ENCODE measurements around the gene ADNP.

ADNP gene

DNA sequence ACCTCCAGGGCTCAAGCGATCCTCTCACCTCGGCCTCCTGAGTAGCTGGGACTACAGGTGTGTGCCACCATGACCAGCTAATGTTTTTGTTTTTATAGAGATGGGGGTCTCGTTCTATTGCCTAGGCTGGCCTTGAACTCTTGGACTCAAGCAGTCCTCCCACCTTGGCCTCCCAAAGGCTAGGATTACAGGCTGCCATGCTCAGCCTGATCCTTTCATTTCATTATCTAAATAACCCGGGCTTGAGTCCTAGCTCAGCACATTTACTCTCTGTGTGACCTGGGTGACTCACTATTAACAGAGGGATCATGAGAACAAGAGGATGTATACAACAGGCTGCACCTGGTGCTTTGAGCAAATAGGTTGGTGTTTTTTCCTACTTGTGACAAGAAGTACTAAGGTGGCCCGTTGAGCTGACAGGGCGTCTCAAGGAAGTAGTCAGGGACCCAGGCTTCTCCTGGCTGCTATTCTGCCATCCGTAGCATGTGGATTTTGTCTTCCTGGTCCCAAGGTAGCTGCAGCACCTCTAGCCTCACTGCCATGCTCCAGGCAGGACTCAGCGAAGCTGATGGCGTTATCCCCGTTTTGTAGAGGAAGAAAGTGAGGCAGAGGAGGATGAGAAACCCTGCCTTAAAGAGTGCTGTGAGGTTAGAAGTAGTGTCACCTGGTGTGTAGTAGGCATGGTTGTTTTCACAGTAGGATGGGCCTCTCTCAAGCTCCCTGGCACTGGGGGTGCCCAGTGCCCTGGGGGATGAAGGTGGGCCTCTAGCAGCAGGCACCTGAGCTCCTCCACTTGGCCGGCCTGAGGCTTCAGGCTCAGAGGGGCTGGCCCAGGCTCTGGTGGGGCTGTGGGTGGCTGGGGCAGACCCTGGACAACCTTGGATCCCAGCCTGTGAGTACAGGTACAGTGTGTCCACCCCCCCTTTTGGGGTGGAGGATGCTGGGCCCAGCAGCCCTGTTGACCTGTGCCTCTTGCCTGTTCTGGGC, 62.4 kb downstream of the ADNP start:
- Histone ChIP-seq H3K4me3 (ENCODE audit: low read depth, low read length) (no peak overlapping the region), H3K27me3 (ENCODE audit: control insufficient read depth, insufficient read depth, low read length) (no peaks in the 10 kb centered on the region), H3K4me1 (ENCODE audit: control insufficient read depth, insufficient read depth, low read length) (peaks cover 35% of the 10 kb centered on the region), H3K9ac (ENCODE audit: low read length) (no peak overlapping the region), H3K36me3 (ENCODE audit: control insufficient read depth, insufficient read depth, low read length) (no peaks in the 10 kb centered on the region), H3K27ac (ENCODE audit: low read depth, low read length) (no peak overlapping the region), H3K9me3 (ENCODE audit: control insufficient read depth, insufficient read depth, low read depth, low read length) (no peaks in the 10 kb centered on the region)

DNA sequence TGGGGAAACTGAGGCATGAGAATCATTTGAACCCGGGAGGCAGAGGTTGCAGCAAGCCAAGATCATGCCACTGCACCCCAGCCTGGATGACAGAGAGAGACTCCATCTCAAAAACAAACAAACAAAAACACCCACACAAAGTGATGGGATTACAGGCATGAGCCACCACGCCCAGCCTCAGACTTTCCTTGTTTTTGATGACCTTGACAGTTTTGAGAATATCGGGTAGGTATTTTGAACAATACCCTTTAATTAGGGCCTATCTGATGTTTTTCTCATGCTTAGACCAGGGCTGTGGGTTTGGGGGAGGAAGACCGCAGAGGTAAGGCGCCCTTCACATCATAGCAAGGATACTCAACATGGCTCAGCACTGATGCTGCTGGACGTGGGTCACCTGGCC, 63.4 kb downstream of the ADNP start:
- Histone ChIP-seq H3K4me1 (ENCODE audit: control insufficient read depth, insufficient read depth, low read length) (peaks cover 40% of the 10 kb centered on the region), H3K9ac (ENCODE audit: low read length) (no peak overlapping the region), H3K27ac (ENCODE audit: low read depth, low read length) (no peak overlapping the region), H3K36me3 (ENCODE audit: control insufficient read depth, insufficient read depth, low read length) (no peaks in the 10 kb centered on the region), H3K9me3 (ENCODE audit: control insufficient read depth, insufficient read depth, low read depth, low read length) (no peaks in the 10 kb centered on the region), H3K4me3 (ENCODE audit: low read depth, low read length) (no peak overlapping the region), H3K27me3 (ENCODE audit: control insufficient read depth, insufficient read depth, low read length) (no peaks in the 10 kb centered on the region)

DNA sequence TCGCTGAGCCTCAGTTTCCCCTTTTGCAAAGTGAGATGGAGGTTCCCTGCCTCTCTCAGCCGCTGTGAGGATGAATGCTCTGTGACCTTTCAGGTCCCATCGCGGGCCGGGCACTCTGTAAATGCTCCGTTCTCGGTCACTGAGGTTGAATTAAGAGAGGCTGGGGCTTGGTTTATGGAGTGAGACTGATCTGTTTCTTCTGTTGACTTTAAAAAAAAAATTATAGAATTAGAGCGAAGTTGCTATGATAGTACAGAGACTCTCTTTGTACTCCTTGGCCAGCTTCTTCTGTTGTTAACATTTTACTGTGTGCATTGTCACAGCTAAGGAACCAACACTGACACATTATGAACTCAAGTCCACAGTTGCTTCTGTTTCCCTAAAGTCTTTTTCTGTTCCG, 64.4 kb downstream of the ADNP start:
- peaks cover 46% of the 10 kb centered on the region for H3K4me1 ChIP-seq (ENCODE audit: control insufficient read depth, insufficient read depth, low read length)
- no peaks in the 10 kb centered on the region for H3K27me3 ChIP-seq (ENCODE audit: control insufficient read depth, insufficient read depth, low read length)
- no peak overlapping the region for H3K27ac ChIP-seq (ENCODE audit: low read depth, low read length)
- H3K9me3 ChIP-seq (ENCODE audit: control insufficient read depth, insufficient read depth, low read depth, low read length): no peaks in the 10 kb centered on the region
- H3K4me3 ChIP-seq (ENCODE audit: low read depth, low read length): no peak overlapping the region
- H3K36me3 ChIP-seq (ENCODE audit: control insufficient read depth, insufficient read depth, low read length): no peaks in the 10 kb centered on the region
- no peak overlapping the region for H3K9ac ChIP-seq (ENCODE audit: low read length)

GRCh38 chr20:50866036-50866685, 65.1 kb downstream of the ADNP start:
- H3K4me1 ChIP-seq (ENCODE audit: control insufficient read depth, insufficient read depth, low read length): peaks cover 39% of the 10 kb centered on the region
- no peaks in the 10 kb centered on the region for H3K27me3 ChIP-seq (ENCODE audit: control insufficient read depth, insufficient read depth, low read length)
- H3K27ac ChIP-seq (ENCODE audit: low read depth, low read length): no peak overlapping the region
- H3K4me3 ChIP-seq (ENCODE audit: low read depth, low read length): no peak overlapping the region
- H3K36me3 ChIP-seq (ENCODE audit: control insufficient read depth, insufficient read depth, low read length): no peaks in the 10 kb centered on the region
- no peak overlapping the region for H3K9ac ChIP-seq (ENCODE audit: low read length)
- H3K9me3 ChIP-seq (ENCODE audit: control insufficient read depth, insufficient read depth, low read depth, low read length): no peaks in the 10 kb centered on the region

GRCh38 chr20:50865591-50865990, 65.6 kb downstream of the ADNP start:
- Histone ChIP-seq H3K4me1 (ENCODE audit: control insufficient read depth, insufficient read depth, low read length) (peaks cover 37% of the 10 kb centered on the region), H3K27ac (ENCODE audit: low read depth, low read length) (no peak overlapping the region), H3K9ac (ENCODE audit: low read length) (no peak overlapping the region)

DNA sequence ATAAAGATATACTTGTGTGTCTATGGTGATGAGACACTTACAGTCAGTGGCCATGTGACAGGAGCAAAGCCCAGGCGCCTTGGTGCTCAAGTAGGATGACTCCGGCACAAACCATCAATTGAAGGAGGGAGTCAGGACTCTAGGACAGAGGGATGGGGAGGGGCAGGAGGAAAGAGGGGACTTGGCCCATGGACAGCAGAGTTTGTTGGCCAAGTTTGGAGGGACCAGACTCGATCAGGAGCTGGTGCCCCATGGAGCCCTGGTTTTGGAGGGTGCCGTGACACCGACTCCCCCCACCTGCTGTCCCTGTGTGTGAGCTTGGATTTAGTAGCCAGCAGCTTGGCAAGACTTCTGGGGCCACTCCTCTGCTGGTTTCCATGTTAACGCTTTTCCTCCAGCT, 66.1 kb downstream of the ADNP start:
- no peaks in the 10 kb centered on the region for H3K9me3 ChIP-seq (ENCODE audit: control insufficient read depth, insufficient read depth, low read depth, low read length)
- no peak overlapping the region for H3K27ac ChIP-seq (ENCODE audit: low read depth, low read length)
- H3K9ac ChIP-seq (ENCODE audit: low read length): no peak overlapping the region
- no peaks in the 10 kb centered on the region for H3K36me3 ChIP-seq (ENCODE audit: control insufficient read depth, insufficient read depth, low read length)
- H3K27me3 ChIP-seq (ENCODE audit: control insufficient read depth, insufficient read depth, low read length): no peaks in the 10 kb centered on the region
- no peak overlapping the region for H3K4me3 ChIP-seq (ENCODE audit: low read depth, low read length)
- H3K4me1 ChIP-seq (ENCODE audit: control insufficient read depth, insufficient read depth, low read length): peaks cover 33% of the 10 kb centered on the region

More at GRCh38 chr20:50865591-50865990, 65.6 kb downstream of the ADNP start:
- Histone ChIP-seq H3K36me3 (ENCODE audit: control insufficient read depth, insufficient read depth, low read length) (no peaks in the 10 kb centered on the region), H3K4me3 (ENCODE audit: low read depth, low read length) (no peak overlapping the region), H3K9me3 (ENCODE audit: control insufficient read depth, insufficient read depth, low read depth, low read length) (no peaks in the 10 kb centered on the region), H3K27me3 (ENCODE audit: control insufficient read depth, insufficient read depth, low read length) (no peaks in the 10 kb centered on the region)

DNA sequence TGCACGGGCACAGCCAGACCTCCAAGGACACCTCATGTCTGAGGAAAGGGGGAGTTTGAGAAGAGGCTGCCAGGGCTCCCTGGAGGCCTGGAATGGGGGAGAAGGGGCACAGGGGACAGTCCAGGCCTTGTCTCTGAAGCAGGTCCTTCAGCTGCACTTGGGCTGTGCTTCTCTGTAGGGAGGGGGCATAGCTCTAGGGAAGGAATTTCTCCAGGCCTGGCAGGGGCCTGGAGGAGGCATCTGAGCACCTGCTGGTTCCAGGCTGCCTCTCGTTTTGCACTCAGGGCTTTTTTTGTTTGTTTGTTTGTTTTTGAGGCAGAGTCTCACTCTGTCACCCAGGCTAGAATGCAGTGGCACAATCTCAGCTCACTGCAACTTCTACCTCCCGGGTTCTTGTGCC, 68.7 kb downstream of the ADNP start:
- Histone ChIP-seq H3K4me1 (ENCODE audit: control insufficient read depth, insufficient read depth, low read length) (peaks cover 27% of the 10 kb centered on the region), H3K9ac (ENCODE audit: low read length) (peak overlapping the region; percentile 19), H3K36me3 (ENCODE audit: control insufficient read depth, insufficient read depth, low read length) (no peaks in the 10 kb centered on the region), H3K27ac (ENCODE audit: low read depth, low read length) (no peak overlapping the region), H3K4me3 (ENCODE audit: low read depth, low read length) (no peak overlapping the region), H3K9me3 (ENCODE audit: control insufficient read depth, insufficient read depth, low read depth, low read length) (no peaks in the 10 kb centered on the region), H3K27me3 (ENCODE audit: control insufficient read depth, insufficient read depth, low read length) (no peaks in the 10 kb centered on the region)

- H3K9ac ChIP-seq (ENCODE audit: low read length): no peak overlapping the region
- H3K36me3 ChIP-seq (ENCODE audit: control insufficient read depth, insufficient read depth, low read length): no peaks in the 10 kb centered on the region
These were observed 70.2 kb downstream of the ADNP start for GRCh38 chr20:50861012-50861411.

GRCh38 chr20:50859161-50859560, 72.1 kb downstream of the ADNP start:
- no peak overlapping the region for H3K9ac ChIP-seq (ENCODE audit: low read length)
- H3K4me3 ChIP-seq (ENCODE audit: low read depth, low read length): no peak overlapping the region
- H3K27me3 ChIP-seq (ENCODE audit: control insufficient read depth, insufficient read depth, low read length): no peaks in the 10 kb centered on the region
- no peaks in the 10 kb centered on the region for H3K9me3 ChIP-seq (ENCODE audit: control insufficient read depth, insufficient read depth, low read depth, low read length)
- H3K36me3 ChIP-seq (ENCODE audit: control insufficient read depth, insufficient read depth, low read length): no peaks in the 10 kb centered on the region
- H3K4me1 ChIP-seq (ENCODE audit: control insufficient read depth, insufficient read depth, low read length): peaks cover 29% of the 10 kb centered on the region
- H3K27ac ChIP-seq (ENCODE audit: low read depth, low read length): no peak overlapping the region

More at GRCh38 chr20:50861012-50861411, 70.2 kb downstream of the ADNP start:
- Histone ChIP-seq H3K27me3 (ENCODE audit: control insufficient read depth, insufficient read depth, low read length) (no peaks in the 10 kb centered on the region), H3K9me3 (ENCODE audit: control insufficient read depth, insufficient read depth, low read depth, low read length) (no peaks in the 10 kb centered on the region), H3K4me3 (ENCODE audit: low read depth, low read length) (no peak overlapping the region), H3K27ac (ENCODE audit: low read depth, low read length) (no peak overlapping the region), H3K4me1 (ENCODE audit: control insufficient read depth, insufficient read depth, low read length) (peaks cover 30% of the 10 kb centered on the region)

GRCh38 chr20:50858525-50858924, 72.7 kb downstream of the ADNP start:
- no peak overlapping the region for H3K27ac ChIP-seq (ENCODE audit: low read depth, low read length)
- H3K4me1 ChIP-seq (ENCODE audit: control insufficient read depth, insufficient read depth, low read length): peaks cover 22% of the 10 kb centered on the region
- no peaks in the 10 kb centered on the region for H3K9me3 ChIP-seq (ENCODE audit: control insufficient read depth, insufficient read depth, low read depth, low read length)
- H3K4me3 ChIP-seq (ENCODE audit: low read depth, low read length): no peak overlapping the region
- H3K9ac ChIP-seq (ENCODE audit: low read length): no peak overlapping the region
- H3K27me3 ChIP-seq (ENCODE audit: control insufficient read depth, insufficient read depth, low read length): no peaks in the 10 kb centered on the region
- H3K36me3 ChIP-seq (ENCODE audit: control insufficient read depth, insufficient read depth, low read length): no peaks in the 10 kb centered on the region

DNA sequence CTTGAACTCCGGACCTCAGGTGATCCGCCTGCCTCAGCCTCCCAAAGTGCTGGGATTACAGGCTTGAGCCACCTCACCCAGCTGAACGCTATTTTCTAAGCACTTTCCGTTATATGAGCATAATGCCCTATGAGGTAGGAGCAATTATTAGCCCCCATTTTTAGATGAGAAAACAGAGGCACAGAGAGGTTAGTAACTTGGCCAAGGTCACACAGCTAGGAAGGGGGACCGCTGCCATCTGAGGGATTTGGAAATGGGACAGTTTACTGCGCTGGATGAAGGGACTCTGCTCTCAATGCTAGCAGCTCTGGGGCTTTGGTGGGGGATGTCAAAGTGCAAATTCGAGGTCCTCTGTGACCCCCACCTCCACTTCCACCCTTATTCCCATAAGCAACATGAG, 73.9 kb downstream of the ADNP start:
- no peak overlapping the region for H3K9ac ChIP-seq (ENCODE audit: low read length)

More for the DNA sequence above, 73.9 kb downstream of the ADNP start:
- Histone ChIP-seq H3K4me3 (ENCODE audit: low read depth, low read length) (no peak overlapping the region), H3K27ac (ENCODE audit: low read depth, low read length) (no peak overlapping the region), H3K36me3 (ENCODE audit: control insufficient read depth, insufficient read depth, low read length) (no peaks in the 10 kb centered on the region), H3K4me1 (ENCODE audit: control insufficient read depth, insufficient read depth, low read length) (peaks cover 16% of the 10 kb centered on the region), H3K27me3 (ENCODE audit: control insufficient read depth, insufficient read depth, low read length) (no peaks in the 10 kb centered on the region), H3K9me3 (ENCODE audit: control insufficient read depth, insufficient read depth, low read depth, low read length) (no peaks in the 10 kb centered on the region)

Measured in HUES6 (cell line).